A549 (cell line): ENCODE results near the gene IPO4.

Source experiments
- CTCF ChIP-seq: fragments of >200 bp; sonication (Bioruptor Twin); formaldehyde crosslinking; IDR thresholded peaks from 3 replicates; pipeline ENCODE4 v1.5.1; 2016
- REST ChIP-seq: fragments of 200-600 bp; sonication (generic); IDR thresholded peaks from 2 replicates; pipeline ENCODE4 v1.6.1; 2016; ENCODE audit warnings: antibody characterized with exemption, mild to moderate bottlenecking, moderate library complexity

- TF ChIP-seq CTCF (no peak), REST (no peak)
Observed at GRCh38 chr14:24172871-24173281, 15.7 kb downstream of the IPO4 start.
